ENCODE measurements around the gene GMEB2.
"Not testable (repeated sequence)": the region's sequence is repeated elsewhere in the genome, so short reads cannot be mapped to it uniquely, and the experiment has no call there.

The GMEB2 gene

GRCh38 chr20:63635431-63636141 is 8.7 kb upstream of the GMEB2 start:
- peak; percentile 81 for DNase-seq

DNA sequence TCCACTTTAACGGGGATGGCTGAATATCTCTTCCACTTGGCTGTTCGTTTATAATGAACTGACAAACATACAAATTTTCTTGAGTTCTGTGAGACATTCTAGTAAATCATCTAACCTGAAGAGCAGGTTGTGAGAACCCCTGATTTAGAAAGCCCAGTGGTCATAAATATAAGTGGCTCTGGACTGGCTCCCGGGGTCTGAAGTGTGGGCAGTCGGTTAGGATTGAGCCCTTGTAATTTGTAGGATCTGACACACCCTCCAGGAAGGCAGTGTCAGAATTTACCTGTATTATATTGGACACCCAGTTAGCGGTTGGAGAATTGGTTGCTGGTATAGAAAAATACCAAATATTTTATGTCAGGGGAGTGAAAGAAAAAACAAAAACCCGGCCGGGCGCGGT is 6.8 kb upstream of the GMEB2 start:
- no peak for DNase-seq

DNA sequence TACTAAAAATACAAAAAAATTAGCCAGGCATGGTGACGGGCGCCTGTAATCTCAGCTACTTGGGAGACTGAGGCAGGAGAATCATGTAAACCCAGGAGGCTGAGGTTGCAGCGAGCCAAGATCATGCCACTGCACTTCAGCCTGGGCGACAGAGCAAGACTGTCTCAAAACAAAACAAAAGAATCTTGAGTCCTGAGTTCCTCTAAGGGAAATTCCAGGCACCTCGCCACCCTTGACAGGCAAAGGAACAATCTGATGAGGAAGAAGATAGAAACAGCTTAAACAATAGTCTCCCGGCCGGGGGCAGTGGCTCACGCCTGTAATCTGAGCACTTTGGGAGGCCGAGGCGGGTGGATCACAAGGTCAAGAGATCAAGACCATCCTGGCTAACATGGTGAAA is 4.5 kb upstream of the GMEB2 start:
- not testable (repeated sequence) for DNase-seq

DNA sequence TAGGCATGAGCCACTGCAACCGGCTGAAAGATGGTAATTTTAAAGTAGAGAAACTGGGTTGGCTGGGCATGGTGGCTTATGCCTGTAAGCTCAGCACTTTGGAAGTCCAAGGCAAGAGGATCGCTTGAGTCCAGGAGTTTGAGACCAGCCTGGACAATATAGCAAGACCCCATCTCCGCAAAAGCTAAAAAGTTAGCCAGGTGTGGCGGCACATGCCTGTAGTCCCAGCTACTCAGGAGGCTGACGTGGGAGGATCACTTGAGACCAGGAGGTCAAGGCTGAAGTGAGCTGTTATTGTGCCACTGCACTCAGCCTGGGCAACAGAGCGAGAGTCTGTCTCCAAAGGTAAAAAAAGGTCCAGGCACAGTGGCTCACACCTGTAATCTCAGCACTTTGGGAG is 4.1 kb upstream of the GMEB2 start:
- DNase-seq, result not testable (repeated sequence)

DNA sequence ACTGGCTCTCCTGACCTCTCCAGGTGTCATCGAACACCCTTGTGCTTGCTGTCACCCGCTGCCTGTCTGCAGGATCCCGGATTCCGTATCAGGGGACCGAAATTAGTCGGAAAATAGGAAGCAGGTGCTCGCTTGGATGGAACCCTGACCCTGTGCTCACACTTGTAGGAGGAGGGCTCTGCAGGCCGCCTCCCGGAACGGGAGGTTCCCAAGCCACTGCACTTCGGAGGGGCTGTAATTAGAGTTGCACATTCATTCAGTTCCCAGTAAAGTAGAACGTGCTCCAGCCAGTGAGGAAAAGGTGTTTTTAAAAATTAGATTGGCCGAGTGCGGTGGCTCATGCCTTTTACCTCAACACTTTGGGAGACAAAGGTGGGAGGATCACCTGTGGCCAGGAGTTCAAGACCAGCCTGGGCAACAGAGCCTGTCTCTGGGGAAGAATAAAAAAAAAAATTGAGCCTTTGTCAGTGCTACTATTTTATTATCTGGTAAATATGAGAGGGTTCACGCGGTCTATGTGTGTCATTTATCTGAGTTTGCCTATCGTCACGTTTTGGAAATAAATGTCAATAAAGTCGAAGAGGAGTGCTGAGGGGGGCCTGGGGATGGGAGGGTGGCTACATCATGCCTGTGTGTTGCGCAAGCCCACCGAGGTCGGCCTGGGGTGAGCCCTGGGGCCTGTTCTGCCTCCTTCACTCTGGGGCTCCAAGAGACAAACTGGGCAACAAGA is 1.5 kb upstream of the GMEB2 start:
- peak; percentile 84 for DNase-seq

GRCh38 chr20:63627751-63628245 is 897 bp upstream of the GMEB2 start:
- DNase-seq, result peak; percentile 70

DNA sequence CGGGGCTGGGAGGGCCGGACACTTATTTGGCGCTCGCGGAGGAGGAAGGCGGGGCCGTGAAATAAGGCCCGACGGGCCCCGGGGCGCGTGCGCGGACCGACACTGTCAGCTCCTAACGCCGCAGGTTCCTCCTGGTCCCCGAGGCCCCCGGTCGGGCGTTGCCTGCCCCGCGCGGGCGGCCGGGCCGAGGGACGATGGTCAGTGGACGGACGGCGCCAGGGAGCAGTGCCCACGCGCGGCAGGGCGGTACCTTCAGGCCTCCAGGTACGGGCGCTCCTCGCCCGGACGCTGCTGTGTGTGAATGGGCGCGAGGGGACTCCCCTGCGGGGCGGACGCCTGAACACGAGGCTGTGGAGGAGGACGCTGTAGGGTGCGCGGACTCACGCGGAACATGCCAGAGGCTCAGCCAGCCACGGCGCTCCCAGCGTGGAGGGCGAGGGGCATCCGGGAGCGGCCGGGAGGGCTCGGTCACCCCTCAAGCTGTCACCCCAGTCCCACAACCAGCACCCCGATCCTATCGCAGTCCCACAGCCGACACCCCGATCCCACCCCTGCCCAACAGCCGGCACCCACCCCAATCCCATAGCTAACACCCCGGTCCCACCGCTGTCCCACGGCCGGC is 339 bp upstream of the GMEB2 start:
- peak; percentile 97 for DNase-seq

GRCh38 chr20:63625771-63626423 is 1.0 kb downstream of the GMEB2 start:
- DNase-seq, result peak; percentile 75

DNA sequence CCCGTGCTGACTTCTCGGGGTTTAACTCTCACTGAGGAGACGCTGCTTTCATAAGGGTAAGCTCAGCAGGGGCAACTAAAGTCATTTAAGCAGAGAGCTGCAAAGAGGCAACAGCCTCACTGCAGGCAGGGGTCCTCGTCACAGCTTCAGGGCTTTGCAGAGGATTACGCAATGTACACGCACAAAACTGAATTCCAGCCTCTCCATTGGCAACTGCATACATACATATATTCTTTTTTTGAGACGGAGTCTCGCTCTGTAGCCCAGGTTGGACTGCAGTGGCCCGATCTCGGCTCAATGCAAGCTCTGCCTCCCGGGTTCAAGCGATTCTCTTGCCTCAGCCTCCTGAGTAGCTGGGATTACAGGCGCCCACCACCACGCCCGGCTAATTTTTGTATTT is 2.4 kb downstream of the GMEB2 start:
- DNase-seq, result no peak

DNA sequence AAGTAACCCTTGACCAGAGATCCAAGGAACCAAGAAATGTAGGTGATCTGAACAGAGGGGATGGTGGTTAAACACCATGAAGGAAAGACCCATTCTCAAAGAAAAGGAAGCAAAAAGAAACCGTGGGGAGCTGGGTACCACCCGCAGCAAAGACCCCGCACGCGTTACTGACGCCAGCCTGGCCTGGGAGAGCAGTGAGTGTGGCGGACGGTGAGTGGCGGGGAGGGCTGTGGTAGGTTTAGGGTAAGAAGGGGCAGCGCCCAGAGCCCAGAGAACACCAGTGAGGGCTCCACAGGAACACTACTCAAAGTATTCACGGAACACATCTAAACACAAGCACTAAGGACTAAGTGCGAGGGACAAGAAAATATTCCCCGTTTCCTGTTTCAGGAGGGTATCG is 4.2 kb downstream of the GMEB2 start:
- no peak for DNase-seq

DNA sequence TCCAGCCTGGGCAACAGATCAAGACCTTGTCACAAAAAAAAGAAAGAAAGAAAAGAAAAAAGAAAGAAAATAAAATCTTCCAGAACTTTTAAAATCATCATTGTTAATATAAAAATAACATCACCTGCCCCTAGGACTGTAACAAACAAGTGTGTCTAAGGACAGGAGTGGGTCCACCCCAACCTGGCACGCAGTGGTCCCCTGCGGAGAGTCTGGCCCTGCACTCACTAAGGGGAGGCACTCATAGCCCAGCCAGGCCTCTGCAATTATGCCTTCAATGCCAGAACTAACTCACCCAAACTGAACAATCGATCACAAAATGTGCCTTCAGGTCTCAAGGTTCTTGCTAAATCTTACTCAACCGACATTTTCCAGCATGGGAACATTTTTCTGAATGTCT is 4.8 kb downstream of the GMEB2 start:
- DNase-seq, result no peak

DNA sequence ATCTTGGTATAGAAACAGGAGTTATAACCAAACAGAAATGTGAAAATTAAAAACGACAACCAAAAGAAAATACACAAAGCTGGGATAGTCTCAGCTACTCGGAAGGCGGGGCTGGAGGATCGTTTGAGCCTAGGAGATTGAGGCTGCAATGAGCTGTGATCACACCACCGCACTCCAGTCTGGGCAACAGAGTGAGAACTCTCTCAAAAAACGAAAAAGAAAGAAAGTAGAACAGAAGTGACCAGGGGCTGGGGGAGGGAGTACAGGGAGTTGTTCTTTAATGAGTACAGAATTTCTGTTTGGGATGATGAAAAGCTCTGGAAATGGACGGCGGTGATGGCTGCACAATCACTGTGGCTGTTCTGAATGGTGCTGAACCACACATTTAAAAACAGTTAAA is 5.9 kb downstream of the GMEB2 start:
- DNase-seq, result no peak

DNA sequence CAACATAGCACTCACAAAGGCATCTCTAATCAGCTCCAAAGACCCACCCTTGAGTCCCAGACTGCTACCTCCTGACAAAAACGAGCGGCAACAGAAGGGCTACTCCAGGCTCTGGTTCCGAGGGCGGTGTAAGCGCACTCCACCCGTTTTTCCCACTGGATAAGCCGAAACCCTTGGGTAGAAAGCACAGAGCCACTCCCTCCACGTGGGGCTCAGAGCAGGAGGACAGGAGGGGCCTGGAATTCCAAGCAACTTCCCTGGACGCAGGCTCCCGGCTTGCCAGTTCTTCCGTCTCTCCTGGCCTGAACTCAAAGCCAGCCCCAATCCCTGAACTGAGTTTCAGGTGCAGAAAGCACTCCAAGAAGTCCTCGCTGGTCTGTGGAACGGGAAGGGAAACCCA is 7.4 kb downstream of the GMEB2 start:
- DNase-seq, result no peak

DNA sequence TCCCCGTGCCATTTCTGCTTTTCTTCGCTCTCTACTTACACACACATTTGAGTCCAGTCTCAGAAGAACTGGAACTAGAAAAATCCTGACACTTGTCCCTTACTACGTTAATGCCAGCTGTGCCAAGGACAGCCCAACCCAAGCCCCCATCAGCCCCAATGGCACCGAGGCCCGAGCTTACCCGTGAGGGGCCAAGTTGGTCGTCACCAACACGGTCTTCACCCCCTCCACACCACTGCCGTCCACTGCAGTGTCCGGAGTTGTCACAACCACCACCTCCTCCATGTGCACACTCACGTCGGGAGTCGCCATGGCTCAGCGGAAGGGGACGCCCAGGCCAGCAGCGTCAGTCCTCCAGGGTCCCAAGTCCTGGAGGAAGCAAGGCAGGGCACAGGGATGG is 7.8 kb downstream of the GMEB2 start:
- DNase-seq, result no peak

GRCh38 chr20:63618291-63618980 is 8.5 kb downstream of the GMEB2 start:
- DNase-seq, result no peak

DNA sequence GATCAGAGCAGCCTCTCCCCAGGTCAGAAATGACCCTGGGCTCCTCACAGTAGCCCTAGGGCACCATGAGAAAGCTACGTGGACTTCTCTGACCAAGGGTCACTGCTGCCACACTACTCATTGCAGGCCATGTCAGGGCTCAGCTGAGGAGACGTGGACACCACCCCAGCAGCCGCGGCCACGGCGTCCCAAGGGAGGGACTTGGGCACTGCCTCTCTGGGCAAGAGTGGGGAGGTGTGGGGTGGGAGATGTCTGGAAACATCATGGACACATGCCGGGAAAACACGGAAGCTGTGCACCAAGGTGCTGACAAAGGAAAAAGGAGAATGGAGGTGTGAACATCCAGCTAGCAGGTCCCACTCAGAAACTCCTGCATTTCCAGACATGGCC is 9.0 kb downstream of the GMEB2 start:
- DNase-seq, result no peak

- DNase-seq, result no peak
Observed at GRCh38 chr20:63617092-63617875, 9.6 kb downstream of the GMEB2 start.

GRCh38 chr20:63613863-63614594 is 12.9 kb downstream of the GMEB2 start:
- DNase-seq, result not testable (repeated sequence)

DNA sequence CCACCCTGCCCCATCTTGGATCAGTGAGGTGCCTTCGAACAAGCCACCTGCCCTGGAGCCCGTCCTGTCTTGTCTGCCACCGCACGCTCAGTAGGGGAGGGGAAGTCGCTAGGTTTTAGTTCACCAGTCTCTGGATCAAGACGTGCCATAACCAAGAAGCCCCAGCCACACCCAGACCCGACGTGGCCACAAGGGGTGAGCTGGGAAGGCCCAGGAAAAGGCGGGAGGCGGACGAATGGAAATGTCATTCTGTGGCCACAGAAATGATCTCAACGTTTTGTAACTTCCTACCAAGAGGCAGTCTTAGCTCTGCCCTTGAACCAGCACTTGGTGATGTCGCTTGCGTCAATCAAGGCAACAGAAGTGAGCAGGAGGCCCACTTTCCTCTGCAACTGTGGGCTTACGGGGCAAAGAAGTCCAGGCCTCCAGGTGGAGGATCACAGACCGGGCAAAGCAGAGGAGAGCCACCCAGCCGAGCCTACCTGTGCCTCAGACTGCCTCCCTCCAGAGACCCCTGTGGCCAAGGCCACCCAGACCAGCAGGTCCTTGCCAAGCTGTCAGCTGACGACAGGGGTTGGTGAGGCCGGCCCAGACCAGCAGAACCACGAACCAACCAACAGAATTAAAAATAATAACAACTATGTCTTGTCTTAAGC is 14.5 kb downstream of the GMEB2 start:
- no peak for DNase-seq

DNA sequence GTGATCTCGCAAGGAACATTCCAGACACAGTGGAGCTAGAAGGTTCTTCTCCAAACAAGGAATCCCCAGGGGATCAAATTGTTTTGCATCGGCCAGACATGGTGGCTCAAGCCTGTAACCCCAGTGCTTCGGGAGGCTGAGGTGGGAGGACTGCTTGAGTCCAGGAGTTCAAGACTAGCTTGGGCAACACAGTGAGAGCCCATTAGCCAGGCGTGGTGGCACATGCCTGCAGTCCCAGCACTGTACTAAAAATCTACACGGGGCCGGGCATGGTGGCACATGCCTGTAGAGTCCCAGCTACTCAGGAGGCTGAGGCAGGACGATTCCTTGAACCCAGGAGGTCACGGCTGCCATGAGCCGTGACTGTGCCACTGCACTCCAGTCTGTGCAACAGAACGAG is 15.3 kb downstream of the GMEB2 start:
- DNase-seq, result no peak
